HG03460 (cell line): ENCODE data around the gene RAPSN.

Experiments used
- ATAC-seq: cut with Tn5 transposase; IDR thresholded peaks from one replicate; pipeline ENCODE4 v1.9.1; 2021; ENCODE audit not compliant: unreplicated experiment

The RAPSN gene

DNA sequence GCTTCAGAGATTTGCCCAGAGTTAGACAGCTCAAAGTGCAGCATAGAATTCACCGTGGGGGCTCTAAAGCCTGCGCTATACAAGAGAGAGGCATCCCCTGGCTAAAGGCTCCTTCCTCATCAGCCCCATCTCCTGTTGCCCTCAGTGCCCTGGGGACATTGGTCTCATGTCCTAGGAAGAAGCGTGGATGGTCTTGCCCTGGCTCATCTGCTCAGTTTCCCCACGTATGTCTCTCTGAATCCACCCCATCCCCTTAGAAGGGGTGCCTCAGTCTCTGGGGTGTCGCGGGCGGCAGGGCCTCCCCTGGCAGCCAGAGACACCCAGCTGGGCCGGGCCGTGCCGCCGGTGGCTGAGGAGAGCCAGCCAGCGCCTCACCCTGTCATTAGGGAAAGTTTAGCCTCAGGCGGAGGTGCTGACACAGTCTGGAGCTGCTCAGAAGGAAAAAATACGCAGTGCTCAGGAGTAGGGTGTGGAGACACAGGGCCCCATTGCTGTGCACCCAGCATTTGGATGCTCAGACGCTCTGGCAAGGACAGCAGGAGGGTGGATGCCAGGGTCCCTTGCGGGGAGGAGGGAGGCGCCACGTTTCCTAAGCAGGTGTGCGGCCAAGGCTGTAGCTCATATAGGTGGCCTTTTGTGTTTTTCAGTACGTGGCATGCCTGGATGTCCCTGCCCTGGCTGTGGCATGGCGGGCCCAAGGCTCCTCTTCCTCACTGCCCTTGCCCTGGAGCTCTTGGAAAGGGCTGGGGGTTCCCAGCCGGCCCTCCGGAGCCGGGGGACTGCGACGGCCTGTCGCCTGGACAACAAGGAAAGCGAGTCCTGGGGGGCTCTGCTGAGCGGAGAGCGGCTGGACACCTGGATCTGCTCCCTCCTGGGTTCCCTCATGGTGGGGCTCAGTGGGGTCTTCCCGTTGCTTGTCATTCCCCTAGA lies 39.2 kb downstream of the RAPSN start:
- ATAC-seq, result no peak

DNA sequence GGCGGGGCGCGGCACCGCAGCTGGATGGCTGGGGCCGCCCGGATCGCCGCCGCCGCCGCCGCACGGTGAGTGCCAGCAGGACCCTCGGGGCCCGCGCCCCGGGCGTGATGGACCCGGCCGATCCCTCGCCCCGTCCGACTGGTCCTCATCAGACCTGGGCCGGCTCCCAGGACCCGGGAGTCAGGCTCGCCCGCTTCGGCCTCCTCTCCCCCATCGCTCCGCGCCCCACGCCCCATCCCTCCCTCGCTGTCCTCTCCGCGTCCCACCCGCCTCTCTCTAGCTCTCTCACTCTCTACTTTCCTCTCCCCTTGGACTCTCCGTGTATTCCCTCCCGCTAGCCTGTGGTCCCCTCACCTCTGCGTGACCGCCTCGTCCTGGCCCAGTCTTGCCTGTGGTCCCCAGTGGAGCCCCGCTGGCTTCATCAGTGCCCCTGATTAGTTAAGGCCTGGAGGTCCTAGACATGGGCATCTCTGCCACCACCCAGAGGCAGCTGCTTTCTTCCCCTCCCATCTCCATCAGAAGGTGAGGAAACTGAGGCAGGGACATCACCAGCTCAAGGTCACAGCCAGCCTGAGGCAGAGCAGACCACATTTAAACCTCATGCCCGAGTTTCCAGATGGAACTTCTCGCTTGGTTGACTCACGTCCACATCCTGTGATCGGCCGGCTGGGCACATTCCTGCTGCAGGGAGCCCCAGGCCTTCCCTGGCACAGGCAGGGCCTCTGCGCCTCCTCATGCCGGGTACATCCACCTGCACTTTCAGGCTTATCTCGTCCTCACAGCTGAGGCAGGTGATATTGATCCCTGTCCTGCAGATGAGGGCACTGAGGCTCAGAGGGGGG lies 40.1 kb downstream of the RAPSN start:
- no peak for ATAC-seq

DNA sequence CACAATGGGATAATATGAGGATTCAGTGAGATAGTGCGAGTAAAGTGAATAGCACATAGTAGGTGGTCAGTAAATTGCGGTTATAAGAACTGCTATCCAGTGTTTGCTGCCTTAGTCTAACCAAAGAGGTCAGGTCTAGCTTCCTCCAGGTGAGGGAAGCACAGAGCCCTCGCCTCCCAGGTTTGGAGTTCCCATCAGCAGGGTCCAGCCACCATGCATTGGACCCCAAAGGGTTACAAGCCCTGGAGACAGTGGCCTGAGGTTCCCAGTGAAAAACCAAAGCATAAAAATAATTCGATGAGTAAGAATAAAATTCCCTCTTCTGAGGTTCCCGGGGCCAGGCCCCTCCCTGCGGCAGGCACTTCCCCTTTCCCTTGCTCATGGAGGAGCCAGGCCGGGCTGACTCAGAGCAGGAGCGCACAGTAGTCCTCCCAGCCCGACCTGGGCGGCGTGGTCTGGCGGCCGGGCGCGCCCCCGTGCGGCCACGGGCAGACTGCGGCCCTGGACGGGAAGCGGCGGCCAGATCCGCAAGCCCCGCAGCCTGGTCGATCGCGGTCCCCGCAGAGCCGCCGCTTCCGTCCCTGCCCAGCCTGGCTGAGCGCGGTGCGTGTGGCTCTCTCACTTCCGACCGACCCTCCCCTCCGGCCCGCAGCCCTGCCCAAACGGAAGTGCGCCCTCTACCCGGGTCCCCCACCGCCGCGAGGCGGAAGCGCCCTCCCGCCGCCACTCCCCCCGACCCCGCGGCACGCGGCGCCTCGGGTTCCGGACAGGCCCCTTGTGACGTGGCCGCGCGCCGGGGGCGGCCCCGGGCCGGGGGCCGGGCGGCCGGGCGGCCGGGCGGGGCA lies 41.0 kb downstream of the RAPSN start, which contains the start of gene SLC39A13:
SLC39A13 (plus strand) TSS at position 845 of the 845 bp plus-strand sequence. CDS start 1,505 bp downstream, outside the sequence.
- peak; percentile 80 for ATAC-seq

DNA sequence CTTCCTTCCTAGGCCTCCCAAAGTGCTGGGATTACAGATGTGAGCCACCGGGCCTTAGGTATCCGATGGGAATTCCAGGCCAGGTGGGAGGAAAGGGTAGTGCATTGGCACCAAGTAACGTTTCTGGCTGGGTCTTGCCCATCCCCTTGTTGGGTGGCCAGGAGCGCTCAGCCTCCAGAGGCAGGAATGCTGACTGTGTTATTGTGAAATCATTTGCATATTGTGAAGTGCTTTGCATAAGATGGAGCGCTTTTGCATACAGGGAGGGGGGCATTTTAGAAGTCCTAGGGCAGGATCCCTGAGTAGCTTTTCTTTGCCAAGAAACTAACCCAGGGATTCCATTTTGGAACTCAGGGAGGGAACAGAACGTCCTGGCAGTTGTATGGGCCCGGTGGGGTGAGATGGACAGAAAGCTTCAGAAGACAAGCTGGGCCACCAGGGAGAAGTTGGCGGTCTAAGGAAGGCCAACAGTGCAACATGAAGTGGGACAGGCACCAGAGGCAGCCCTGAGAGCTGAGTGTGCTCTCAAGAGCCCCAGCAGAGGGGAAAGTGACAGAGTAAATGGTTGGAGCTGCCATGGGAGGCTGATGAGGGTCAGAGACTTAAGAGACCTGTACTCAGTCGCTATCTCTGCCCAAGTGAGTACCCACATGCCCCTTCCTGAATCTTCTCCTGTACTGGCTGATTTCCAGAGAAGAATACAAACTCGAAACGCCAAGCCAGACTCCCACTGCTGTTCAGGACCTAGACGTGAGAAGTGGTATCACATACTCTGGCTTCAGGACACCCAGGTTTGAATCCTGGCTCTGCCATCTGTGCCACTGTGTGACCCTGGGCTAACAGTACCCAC lies 41.8 kb downstream of the RAPSN start:
- no peak for ATAC-seq

DNA sequence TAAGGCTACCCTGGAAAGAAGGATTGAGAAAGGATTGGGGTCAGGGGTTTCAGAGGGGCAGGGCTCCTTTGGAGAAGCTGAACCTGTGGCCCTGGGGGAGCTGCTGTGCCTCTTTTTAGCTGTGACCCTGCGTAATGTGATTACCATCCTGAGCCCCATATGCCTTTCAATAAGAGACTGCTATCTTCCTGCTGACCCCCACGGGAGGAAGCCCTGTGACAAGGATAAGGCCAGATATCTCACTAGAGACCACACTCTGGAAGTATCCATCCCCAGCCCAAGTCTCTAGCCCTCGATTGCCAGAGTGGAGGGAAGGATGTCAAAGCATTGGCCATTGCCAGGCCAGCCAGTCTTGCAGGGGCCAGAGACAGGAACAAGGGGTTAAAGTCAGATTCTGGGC lies 45.4 kb downstream of the RAPSN start:
- ATAC-seq, result no peak

DNA sequence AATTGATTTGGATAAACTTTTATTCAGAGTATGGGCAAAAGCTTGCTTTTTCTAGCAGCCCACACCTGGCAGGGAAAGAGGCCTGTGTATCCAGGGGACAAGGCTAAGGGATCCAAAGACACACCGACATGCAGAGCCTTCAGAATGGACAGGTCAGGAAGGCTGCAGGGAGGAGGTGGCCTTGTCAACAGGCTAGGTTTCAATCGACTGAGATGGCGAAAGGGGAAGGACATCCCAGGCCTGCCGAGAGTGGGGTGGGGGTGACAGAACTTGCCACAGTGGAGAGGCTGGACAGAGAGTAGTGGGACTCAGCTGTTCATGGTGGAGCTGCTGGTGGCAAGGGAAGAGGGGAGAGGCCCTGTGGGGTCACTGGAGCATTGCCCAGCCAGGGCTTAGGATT lies 45.8 kb downstream of the RAPSN start:
- ATAC-seq, result no peak

DNA sequence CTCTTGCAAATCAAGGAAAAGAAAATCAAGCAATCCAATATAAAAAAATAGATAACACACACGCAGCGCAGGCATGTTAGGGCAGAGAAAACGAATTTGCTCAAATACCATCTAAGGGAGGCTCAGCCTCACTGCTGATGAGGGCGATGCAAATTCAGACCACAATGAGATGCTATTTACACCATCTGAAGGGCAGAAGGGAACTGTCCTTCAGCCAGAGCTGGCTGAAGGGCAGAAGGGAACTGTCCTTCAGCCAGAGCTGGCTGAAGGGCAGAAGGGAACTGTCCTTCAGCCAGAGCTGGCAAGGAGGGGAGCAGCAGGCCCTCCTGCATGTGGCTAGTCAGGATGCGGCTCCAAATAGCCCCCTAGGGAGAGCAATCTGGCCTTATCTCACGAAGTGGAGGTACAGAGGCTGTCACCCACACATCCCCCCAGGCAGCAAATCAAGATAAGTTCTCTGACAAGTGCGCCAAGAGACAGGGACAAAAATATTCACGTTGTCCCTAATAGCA lies 48.1 kb downstream of the RAPSN start:
- peak; percentile 60 for ATAC-seq

DNA sequence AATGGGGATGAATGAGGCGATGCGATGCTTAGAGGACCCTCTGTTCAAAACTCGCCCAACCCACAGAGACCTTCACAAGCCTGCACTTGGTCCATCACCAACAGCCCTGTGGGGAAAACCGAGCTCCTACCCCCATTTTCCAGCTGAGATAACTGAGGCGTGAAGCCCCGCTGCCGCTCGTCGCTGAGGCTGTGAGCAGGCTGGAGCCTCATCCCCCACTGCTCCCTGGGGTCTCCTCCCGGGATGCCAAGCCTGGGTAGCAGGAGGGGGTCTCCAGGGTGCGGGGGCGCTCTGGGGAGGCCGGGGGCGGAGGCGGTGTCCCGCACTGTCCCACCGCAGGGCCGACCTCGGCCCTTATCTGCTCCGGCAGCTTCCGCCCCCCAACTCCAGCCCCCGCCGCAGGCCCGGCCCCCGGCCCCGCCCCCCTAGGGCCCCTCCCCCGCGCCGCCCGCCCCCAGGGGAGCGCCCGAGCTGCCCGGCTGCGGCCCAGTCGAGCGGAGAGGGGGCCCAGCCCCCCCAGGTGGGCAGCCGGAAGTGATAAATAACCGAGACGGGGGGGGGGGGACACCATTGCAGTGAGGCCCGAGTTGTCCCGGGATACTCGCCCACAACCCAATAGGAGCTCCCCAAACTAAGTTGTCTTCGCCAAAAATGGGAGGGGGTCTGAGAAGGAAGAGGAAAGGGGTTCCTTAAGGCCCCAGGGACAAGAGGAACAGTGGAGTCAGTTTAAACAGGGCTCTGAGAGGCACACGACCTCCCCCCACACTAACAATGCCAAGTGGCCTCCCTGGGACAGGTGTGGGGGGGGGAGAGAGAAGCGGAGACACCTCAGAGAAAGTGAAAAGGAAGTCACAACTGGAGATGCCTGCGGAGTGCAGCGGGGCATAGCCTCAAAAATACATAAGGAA lies 48.8 kb downstream of the RAPSN start:
- peak; percentile 47 for ATAC-seq

DNA sequence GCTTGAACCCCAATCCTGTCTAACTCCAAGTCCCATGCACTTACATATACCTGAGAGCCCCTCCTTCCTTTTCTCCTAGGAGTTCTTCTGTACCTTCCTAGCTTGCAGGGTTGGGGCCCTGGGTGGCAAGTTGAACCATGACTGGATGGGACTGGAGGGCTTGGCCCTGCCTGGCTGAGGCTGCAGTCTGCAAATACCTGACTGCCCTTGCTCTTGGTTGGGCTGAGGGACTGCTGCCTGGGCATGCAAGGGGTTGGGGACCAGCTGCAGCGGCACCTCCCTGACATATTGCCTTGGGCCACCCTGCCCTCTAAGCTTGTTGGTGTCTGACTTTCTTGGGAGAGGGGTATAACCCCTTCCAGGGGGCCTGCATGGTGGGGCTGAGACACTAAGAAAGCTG lies 50.4 kb downstream of the RAPSN start:
- no peak for ATAC-seq

DNA sequence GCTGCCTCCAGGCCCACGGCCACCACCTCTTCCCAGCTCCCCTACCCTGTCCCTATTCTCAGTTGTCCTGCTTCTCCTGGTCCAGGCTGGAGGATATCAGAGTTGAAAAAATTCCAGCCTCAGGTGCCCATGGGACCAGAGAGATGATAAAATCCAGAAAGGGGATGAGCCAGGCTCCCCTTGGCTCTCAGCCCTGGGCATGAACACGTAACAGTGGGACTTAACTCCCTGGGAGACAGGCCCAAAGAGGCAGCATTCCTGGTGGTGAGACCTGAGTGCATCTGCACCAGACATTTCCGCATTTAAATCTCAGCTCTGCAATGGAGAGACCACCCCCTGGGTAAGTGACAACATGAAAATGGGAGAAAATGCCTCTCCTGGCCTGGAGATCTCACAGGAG lies 50.9 kb downstream of the RAPSN start:
- ATAC-seq, result no peak

DNA sequence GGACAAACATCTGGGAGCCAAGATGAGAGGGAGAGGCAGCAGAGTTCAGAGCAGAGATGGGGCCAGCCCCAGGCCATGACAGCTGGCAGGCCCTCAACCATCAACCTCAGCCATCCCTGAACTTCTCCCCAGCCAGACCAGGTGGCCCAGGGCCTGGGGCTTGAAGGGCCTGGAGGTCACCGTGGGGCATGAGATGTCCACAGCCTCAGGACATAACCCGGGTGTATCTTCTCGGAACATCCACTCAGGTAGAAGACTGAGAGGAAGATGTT lies 53.0 kb downstream of the RAPSN start:
- no peak for ATAC-seq

DNA sequence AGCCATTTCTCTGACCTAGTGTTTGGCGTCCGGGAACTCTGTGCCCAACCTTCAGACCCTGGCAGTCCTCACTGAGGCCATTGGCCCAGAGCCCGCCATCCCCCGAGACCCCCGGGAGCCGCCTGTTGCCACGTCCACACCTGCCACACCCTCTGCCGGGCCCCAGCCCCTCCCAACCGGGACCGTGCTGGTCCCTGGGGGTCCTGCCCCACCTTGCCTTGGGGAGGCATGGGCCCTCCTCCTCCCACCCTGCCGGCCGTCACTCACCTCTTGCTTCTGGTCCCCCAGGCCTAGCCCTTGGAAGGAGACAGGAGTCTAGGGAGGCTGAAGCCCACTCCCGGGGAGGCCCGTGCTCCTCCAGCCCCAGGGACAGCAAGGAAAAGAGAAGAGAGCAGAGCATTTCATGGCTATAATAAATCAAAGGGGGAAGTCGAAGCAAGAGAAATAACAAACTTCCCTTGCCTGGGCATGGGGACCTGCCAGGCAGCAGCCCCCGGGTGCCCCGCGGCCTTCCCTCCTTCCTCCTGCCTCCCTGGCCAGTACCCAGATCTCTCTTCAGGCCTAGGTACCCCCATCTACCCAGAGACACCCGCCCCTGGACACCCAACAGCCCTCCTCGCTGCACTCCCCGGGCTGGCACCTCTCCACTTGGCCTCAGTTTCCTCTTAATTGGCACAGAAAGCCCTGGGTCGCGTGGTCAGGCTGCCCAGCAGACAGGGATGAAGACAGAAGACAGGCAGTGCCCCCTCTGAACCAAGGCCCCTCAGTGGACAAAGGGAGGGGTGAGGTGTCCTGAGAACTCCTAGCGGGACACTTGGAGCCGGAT lies 53.5 kb downstream of the RAPSN start:
- no peak for ATAC-seq

DNA sequence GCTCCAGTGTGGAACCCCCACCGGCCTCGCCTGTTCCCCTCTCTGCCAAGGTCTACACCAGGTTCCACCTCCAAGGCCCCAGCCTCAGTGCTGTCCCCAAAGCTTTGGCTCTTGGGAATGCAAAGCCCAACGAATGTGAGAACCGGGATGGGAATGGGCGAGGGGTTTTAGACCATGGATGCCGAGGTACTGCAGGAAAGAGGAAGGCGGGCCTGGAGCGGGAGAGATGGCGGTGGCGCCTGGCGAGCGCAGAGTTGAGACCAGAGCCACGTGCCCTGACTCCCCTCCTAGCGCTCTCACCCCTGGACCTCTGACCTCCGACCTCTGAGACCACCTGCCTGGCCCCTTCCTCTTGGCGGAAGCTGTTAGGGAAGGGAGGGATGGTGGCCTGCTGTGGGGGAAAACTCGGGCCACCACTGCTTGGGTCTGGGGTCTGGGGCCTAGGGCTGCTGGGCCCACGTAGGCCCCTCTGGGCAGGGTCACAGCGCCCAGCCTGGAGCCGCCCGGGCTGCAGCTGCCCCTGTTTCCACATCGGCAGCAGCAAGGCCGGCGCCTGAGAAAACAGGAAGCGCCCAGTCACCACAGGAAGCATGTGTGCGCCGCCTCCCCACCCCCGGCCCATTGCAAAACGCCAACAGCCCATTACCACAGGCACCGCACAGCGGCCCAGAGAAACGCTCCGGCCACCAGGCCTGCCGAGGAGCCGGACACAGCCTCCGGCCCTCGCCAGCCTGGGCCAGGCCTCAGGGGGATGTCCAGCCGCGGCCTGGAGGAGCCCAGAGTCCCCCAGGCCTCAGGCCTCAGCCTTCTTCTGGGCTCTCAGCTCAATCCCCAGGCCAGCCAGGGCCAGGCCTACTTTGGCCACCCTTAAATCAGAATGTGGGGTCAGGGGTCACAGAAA lies 54.4 kb downstream of the RAPSN start:
- no peak for ATAC-seq

DNA sequence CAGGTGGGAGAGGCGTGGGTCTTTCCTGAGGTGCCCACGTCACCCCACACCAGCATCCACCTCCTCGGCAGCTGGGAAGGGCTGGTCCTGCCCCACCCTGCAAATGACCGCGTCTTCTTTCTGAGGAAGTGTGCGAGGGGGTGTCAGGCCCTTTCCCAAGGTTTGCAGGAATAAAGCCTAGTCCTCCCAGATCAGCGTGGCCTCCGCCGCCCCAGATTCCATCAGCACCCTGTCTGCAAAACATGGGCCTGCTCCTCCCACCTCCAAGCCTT lies 55.0 kb downstream of the RAPSN start:
- no peak for ATAC-seq

DNA sequence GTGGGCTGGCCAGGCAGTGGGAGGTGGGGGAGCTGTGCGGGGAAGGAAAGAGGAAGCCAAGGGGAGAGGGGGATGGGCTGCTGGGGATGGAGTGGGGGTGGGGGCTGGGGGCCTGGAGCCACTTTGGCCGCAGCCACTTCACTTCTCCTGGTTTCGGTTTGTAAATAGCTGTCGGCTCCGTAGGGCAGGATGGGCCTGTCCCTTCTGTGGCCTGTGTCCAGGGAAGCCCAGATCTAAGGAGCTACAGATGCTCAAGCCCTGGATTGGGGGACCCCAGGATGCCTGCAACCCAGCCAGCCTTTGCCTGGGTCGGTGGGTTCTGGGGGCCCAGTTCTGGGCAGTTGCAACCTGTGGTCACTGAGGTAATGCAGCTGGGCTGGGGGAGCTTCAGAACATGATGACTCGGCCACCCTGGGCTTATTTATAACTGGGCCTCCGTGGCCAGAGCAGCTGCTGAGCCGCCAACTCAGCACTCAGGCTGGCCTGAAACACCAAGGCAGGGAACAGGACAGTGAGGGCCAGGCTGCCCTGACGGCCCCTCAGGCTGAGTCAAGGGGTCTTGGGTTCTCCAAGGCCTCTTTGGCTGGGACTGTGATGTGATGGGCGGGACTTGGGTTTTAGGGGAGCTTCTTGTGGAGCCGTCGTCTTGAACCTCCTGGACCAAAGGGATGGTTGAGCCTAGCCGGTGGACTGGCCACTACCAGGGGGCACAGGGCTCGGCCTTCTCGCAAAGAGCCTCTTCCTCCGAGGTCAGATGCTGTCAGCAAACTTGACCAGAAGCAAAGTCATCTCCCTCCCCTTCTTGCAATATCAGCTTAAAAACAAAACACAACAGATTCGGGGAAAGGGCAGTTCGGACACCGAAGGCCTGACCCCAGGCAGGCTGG lies 55.5 kb downstream of the RAPSN start:
- no peak for ATAC-seq

DNA sequence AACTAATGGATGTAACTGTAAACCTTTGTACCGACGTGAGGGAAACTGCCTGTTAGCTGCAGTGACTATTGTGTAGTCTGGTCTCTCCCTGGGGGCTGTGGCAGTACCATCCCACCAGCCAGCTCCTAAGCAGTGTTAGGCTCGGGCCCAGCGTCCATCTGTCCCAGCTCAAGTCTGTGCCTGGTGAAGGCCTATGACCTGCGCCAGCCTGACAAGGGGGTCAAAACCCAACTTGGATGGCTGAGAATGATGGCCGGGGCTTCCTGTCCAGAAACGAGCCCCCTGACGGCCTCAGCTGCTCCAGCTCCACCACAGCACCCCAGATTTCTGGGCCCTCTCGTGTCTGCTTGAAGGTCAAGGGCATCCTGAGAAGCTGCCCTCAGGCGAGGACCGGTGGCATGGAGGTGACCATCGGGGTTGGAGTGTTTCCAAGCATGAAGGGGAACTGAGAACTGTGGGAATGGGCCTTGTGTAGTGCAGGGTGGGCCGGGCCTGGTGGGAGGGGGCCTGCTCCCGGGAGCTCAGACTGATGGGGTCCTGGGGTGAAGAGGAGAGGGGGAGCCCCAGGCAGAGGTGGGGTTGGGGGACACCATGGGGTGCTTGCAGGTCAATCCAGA lies 56.3 kb downstream of the RAPSN start:
- no peak for ATAC-seq
